ENCODE measurements around the gene ZNF641. TPM values are rescaled to one million over a fixed set of nuclear protein-coding genes. Genes with fewer than 3 reads are reported as not detected.
A peak's percentile ranks its signal among the peaks of the same experiment; 100 is the strongest.

Gene ZNF641
- polyA plus RNA-seq, 2 of the 4 experiments (the other 2 are of a cell fraction) = 9.1 to 11.8 TPM

DNA sequence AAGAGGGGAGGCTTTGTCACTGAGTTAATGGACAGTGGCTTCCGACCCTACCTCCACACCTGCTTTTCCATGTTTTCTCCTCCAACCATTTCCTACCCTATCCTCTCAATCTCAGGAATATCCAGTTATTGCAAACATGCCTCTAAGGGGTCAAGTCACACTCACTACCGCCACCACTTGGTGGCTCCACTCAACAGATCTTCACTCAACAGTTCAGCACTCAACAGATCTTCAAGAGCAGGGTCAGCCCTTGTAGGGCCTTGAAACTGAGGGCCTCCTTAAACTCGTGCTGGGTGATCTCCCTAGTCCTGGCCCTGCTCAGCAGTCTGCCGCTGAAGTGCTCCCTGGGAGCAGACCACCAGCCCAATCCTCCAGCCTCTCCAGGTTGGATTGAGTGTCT is 14.2 kb downstream of the ZNF641 start:
- H3K27ac ChIP-seq = no peak overlapping the region
- ChIA-PET CTCF (no interaction called here), POLR2A (no interaction called here)
- no peaks in the 10 kb centered on the region for H3K4me1 ChIP-seq
- DNase-seq (ENCODE audit: low read depth in 1 of 2, low spot score in 1 of 2) (peak in 1 of 2 experiments; percentile 31), ATAC-seq (peak; percentile 63 to 75; a peak in 4 of 6 replicates), FAIRE-seq (peak; percentile 13)
- WGBS (ENCODE audit: missing lambda C conversion rate) = 35% methylated on average over 4 of the region's 4 CpGs
- no peaks in the 10 kb centered on the region for H3K9me3 ChIP-seq
- no peak overlapping the region for H3K4me2 ChIP-seq
- H3K4me3 ChIP-seq = no peak overlapping the region
- TF ChIP-seq, protein P1, sequence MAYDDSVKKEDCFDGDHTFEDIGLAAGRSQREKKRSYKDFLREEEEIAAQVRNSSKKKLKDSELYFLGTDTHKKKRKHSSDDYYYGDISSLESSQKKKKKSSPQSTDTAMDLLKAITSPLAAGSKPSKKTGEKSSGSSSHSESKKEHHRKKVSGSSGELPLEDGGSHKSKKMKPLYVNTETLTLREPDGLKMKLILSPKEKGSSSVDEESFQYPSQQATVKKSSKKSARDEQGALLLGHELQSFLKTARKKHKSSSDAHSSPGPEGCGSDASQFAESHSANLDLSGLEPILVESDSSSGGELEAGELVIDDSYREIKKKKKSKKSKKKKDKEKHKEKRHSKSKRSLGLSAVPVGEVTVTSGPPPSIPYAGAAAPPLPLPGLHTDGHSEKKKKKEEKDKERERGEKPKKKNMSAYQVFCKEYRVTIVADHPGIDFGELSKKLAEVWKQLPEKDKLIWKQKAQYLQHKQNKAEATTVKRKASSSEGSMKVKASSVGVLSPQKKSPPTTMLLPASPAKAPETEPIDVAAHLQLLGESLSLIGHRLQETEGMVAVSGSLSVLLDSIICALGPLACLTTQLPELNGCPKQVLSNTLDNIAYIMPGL (CRISPR knock-in tag; IDR thresholded peaks at IDR 0.05; ENCODE audit: borderline replicate concordance) = no peak
- TF ChIP-seq, protein P2, sequence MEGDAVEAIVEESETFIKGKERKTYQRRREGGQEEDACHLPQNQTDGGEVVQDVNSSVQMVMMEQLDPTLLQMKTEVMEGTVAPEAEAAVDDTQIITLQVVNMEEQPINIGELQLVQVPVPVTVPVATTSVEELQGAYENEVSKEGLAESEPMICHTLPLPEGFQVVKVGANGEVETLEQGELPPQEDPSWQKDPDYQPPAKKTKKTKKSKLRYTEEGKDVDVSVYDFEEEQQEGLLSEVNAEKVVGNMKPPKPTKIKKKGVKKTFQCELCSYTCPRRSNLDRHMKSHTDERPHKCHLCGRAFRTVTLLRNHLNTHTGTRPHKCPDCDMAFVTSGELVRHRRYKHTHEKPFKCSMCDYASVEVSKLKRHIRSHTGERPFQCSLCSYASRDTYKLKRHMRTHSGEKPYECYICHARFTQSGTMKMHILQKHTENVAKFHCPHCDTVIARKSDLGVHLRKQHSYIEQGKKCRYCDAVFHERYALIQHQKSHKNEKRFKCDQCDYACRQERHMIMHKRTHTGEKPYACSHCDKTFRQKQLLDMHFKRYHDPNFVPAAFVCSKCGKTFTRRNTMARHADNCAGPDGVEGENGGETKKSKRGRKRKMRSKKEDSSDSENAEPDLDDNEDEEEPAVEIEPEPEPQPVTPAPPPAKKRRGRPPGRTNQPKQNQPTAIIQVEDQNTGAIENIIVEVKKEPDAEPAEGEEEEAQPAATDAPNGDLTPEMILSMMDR (IDR thresholded peaks at IDR 0.05) = 0 out of 3 replicates have a peak, but pooled peaks have one; percentile 5
- TF ChIP-seq KDM1A (IDR thresholded peaks at IDR 0.05; ENCODE audit: low read depth) = no peak
- TF ChIP-seq HES2 (IDR thresholded peaks at IDR 0.05) = no peak
- TF ChIP-seq NPAS2 (CRISPR knock-in tag; IDR thresholded peaks at IDR 0.05; ENCODE audit: borderline replicate concordance) = no peak
- TF ChIP-seq RAD21 (conservative IDR thresholded peaks at IDR 0.05 in 1 of 2, IDR thresholded peaks at IDR 0.05 in 1 of 2) = peak in 1 of 2 experiments; percentile 21; a peak in 2 of 5 replicates
- no peak for TF ChIP-seq CHD2 (IDR thresholded peaks at IDR 0.05; ENCODE audit: low read length, partially characterized antibody)

- DNase-seq (ENCODE audit: low read depth in 1 of 2, low spot score in 1 of 2) (no peak), ATAC-seq (peak in 1 of 2 experiments; percentile 43; a peak in 2 of 6 replicates), FAIRE-seq (no peak)
- Histone ChIP-seq H3K27ac (no peak overlapping the region), H3K4me1 (no peaks in the 10 kb centered on the region), H3K4me2 (no peak overlapping the region), H3K4me3 (no peak overlapping the region), H3K9me3 (no peaks in the 10 kb centered on the region)
- TF ChIP-seq ELK1 (IDR thresholded peaks at IDR 0.05; ENCODE audit: low read depth, low read length) = no peak
- TF ChIP-seq JUN (IDR thresholded peaks at IDR 0.05) = no peak
- TF ChIP-seq ZSCAN20 (CRISPR knock-in tag; IDR thresholded peaks at IDR 0.05) = no peak
- no peak for TF ChIP-seq TFCP2L1 (CRISPR knock-in tag; IDR thresholded peaks at IDR 0.05)
- no peak for TF ChIP-seq POLR2AphosphoS2 (conservative IDR thresholded peaks at IDR 0.05; ENCODE audit: low read length)
- TF ChIP-seq ZC3H11A (IDR thresholded peaks at IDR 0.05) = no peak
- TF ChIP-seq CEBPB (IDR thresholded peaks at IDR 0.05) = no peak
- TF ChIP-seq HOXA7 (CRISPR knock-in tag; IDR thresholded peaks at IDR 0.05) = no peak
- TF ChIP-seq RCOR1 (IDR thresholded peaks at IDR 0.05; ENCODE audit: low read depth, low read length) = no peak
- TF ChIP-seq EP300 (IDR thresholded peaks at IDR 0.05) = no peak
- no peak for TF ChIP-seq EHMT2 (IDR thresholded peaks at IDR 0.05; ENCODE audit: low read depth)
- no peak for TF ChIP-seq FOXS1 (CRISPR knock-in tag; IDR thresholded peaks at IDR 0.05)
- TF ChIP-seq HES2 (IDR thresholded peaks at IDR 0.05) = no peak
- TF ChIP-seq RARB (CRISPR knock-in tag; IDR thresholded peaks at IDR 0.05) = no peak
- TF ChIP-seq KDM1A (IDR thresholded peaks at IDR 0.05; ENCODE audit: low read depth) = no peak
- no peak for TF ChIP-seq MAFK (IDR thresholded peaks at IDR 0.05; ENCODE audit: partially characterized antibody)
- TF ChIP-seq CBX8 (IDR thresholded peaks at IDR 0.05) = no peak
- TF ChIP-seq HEYL (CRISPR knock-in tag; IDR thresholded peaks at IDR 0.05) = no peak
- POLR2A ChIA-PET = no interaction called here
- CTCF ChIA-PET = interaction anchor here (1.0 kb wide), 1 partner anchor 9 kb away, joined by 3 read pairs; no protein-coding TSS in a partner anchor
- 47% methylated on average over 2 of the region's 2 CpGs for WGBS (ENCODE audit: missing lambda C conversion rate)
Measured at GRCh38 chr12:48336061-48336460, 14.7 kb downstream of the ZNF641 start.

All from A549 (cell line).